Midbrain (tissue), 1 donor: ENCODE results near the gene MYO7A.

ENCODE experiments used
- DNase-seq: peaks from one replicate; lab custom pipeline; 2025; lab: John Stamatoyannopoulos, UW

Gene MYO7A

GRCh38 chr11:77213589-77214428 is 85.8 kb downstream of the MYO7A start:
- no peak for DNase-seq

GRCh38 chr11:77214557-77214956 is 86.5 kb downstream of the MYO7A start:
- DNase-seq, result no peak

GRCh38 chr11:77215106-77215505 is 87.1 kb downstream of the MYO7A start:
- DNase-seq, result no peak

- DNase-seq, result no peak
These were observed 89.1 kb downstream of the MYO7A start for GRCh38 chr11:77217156-77217555.

GRCh38 chr11:77223797-77224196 is 95.8 kb downstream of the MYO7A start:
- no peak for DNase-seq

GRCh38 chr11:77230878-77231605 is 103.0 kb downstream of the MYO7A start:
- no peak for DNase-seq

- no peak for DNase-seq
These were observed 103.8 kb downstream of the MYO7A start for GRCh38 chr11:77231800-77232199.

GRCh38 chr11:77232242-77232641 is 104.2 kb downstream of the MYO7A start:
- DNase-seq, result no peak

GRCh38 chr11:77233011-77233410 is 105.0 kb downstream of the MYO7A start:
- no peak for DNase-seq

GRCh38 chr11:77236901-77237300 is 108.9 kb downstream of the MYO7A start:
- no peak for DNase-seq

GRCh38 chr11:77244277-77245027 is 116.4 kb downstream of the MYO7A start:
- no peak for DNase-seq

GRCh38 chr11:77249427-77249826 is 121.4 kb downstream of the MYO7A start:
- DNase-seq, result no peak

GRCh38 chr11:77250881-77251640 is 123.0 kb downstream of the MYO7A start:
- DNase-seq, result no peak

- DNase-seq, result no peak
These were observed 124.7 kb downstream of the MYO7A start for GRCh38 chr11:77252555-77253270.

GRCh38 chr11:77253690-77254089 is 125.6 kb downstream of the MYO7A start:
- no peak for DNase-seq

- DNase-seq, result no peak
These were observed 131.6 kb downstream of the MYO7A start for GRCh38 chr11:77259641-77260040.

- no peak for DNase-seq
These were observed 134.8 kb downstream of the MYO7A start for GRCh38 chr11:77262803-77263202.
